A549 (cell line): ENCODE data around the gene HDAC1.
"Not testable (repeated sequence)": the region's sequence is repeated elsewhere in the genome, so short reads cannot be mapped to it uniquely, and the experiment has no call there.

Source experiments
- CHD2 ChIP-seq: fragments of 150-350 bp; IDR thresholded peaks from 2 replicates; pipeline ENCODE4 v1.6.1; 2014; ENCODE audit warnings: low read length; ENCODE audit not compliant: partially characterized antibody
- CTCF ChIP-seq: fragments of >200 bp; sonication (Bioruptor Twin); formaldehyde crosslinking; IDR thresholded peaks from 3 replicates; pipeline ENCODE4 v1.5.1; 2016
- EP300 ChIP-seq, 2 experiments: fragments of >200 bp; sonication (Bioruptor Twin); formaldehyde crosslinking; IDR thresholded peaks; 2 replicates in 1 of 2; 3 replicates in 1 of 2; pipeline ENCODE4 v1.6.1; 2016 to 2017
- ESRRA ChIP-seq: fragments of 150-350 bp; IDR thresholded peaks from 2 replicates; pipeline ENCODE4 v1.6.1; 2014; ENCODE audit warnings: mild to moderate bottlenecking, low read length, borderline replicate concordance
- JUN ChIP-seq, 2 experiments: fragments of >200 bp; sonication (Bioruptor Twin); formaldehyde crosslinking; IDR thresholded peaks; 2 replicates in 1 of 2; 3 replicates in 1 of 2; pipeline ENCODE4 v1.6.1; 2016 to 2017
- POLR2A ChIP-seq: IDR thresholded peaks from 2 replicates; pipeline ENCODE4 v1.6.1; 2012; ENCODE audit warnings: mild to moderate bottlenecking, low read length
- POLR2AphosphoS2 ChIP-seq: conservative IDR thresholded peaks from 2 replicates; pipeline ENCODE4 v1.6.1; 2012; ENCODE audit warnings: low read length, improper control_type of control experiment, inconsistent platforms
- RFX5 ChIP-seq: fragments of 450-650 bp; IDR thresholded peaks from 2 replicates; pipeline ENCODE4 v1.7.1; 2014; ENCODE audit warnings: antibody characterized with exemption, mild to moderate bottlenecking, moderate library complexity
- SMC3 ChIP-seq: fragments of >200 bp; sonication (Bioruptor Twin); formaldehyde crosslinking; IDR thresholded peaks from 3 replicates; pipeline ENCODE4 v1.6.1; 2018; ENCODE audit warnings: inconsistent platforms
- SREBF2 ChIP-seq: fragments of 450-650 bp; IDR thresholded peaks from 2 replicates; pipeline ENCODE4 v1.6.1; 2014; ENCODE audit warnings: mild to moderate bottlenecking, moderate library complexity
- ZC3H11A ChIP-seq: fragments of 450-650 bp; IDR thresholded peaks from 2 replicates; pipeline ENCODE4 v1.6.1; 2014; ENCODE audit warnings: antibody characterized with exemption, mild to moderate bottlenecking
- ZNF302 ChIP-seq: fragments of 250-450 bp; sonication (Bioruptor Pico); IDR thresholded peaks from 2 replicates; pipeline ENCODE4 v1.9.0; 2021; ENCODE audit warnings: inconsistent platforms, mild to moderate bottlenecking, moderate library complexity
- TF ChIP-seq, protein P1 (sequence below): fragments of 200-600 bp; sonication (generic); IDR thresholded peaks from 2 replicates; pipeline ENCODE4 v1.6.1; 2016; ENCODE audit warnings: antibody characterized with exemption, mild to moderate bottlenecking, moderate library complexity
- TF ChIP-seq, protein P2 (sequence below): IDR thresholded peaks from 2 replicates; pipeline ENCODE4 v1.6.1; 2012

- TF ChIP-seq, protein P1, sequence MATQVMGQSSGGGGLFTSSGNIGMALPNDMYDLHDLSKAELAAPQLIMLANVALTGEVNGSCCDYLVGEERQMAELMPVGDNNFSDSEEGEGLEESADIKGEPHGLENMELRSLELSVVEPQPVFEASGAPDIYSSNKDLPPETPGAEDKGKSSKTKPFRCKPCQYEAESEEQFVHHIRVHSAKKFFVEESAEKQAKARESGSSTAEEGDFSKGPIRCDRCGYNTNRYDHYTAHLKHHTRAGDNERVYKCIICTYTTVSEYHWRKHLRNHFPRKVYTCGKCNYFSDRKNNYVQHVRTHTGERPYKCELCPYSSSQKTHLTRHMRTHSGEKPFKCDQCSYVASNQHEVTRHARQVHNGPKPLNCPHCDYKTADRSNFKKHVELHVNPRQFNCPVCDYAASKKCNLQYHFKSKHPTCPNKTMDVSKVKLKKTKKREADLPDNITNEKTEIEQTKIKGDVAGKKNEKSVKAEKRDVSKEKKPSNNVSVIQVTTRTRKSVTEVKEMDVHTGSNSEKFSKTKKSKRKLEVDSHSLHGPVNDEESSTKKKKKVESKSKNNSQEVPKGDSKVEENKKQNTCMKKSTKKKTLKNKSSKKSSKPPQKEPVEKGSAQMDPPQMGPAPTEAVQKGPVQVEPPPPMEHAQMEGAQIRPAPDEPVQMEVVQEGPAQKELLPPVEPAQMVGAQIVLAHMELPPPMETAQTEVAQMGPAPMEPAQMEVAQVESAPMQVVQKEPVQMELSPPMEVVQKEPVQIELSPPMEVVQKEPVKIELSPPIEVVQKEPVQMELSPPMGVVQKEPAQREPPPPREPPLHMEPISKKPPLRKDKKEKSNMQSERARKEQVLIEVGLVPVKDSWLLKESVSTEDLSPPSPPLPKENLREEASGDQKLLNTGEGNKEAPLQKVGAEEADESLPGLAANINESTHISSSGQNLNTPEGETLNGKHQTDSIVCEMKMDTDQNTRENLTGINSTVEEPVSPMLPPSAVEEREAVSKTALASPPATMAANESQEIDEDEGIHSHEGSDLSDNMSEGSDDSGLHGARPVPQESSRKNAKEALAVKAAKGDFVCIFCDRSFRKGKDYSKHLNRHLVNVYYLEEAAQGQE: not testable (repeated sequence)
- TF ChIP-seq RFX5; SMC3; POLR2A; EP300 (IDR thresholded peaks at IDR 0.05); ESRRA; CTCF; ZNF302; CHD2; ZC3H11A; POLR2AphosphoS2; SREBF2; JUN (IDR thresholded peaks at IDR 0.05): not testable (repeated sequence)
- TF ChIP-seq, protein P2, sequence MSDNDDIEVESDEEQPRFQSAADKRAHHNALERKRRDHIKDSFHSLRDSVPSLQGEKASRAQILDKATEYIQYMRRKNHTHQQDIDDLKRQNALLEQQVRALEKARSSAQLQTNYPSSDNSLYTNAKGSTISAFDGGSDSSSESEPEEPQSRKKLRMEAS: not testable (repeated sequence)
Observed at GRCh38 chr1:32284777-32285176, 7.1 kb upstream of the HDAC1 start.
